Hematopoietic multipotent progenitor cell (in vitro differentiated cells): ENCODE results near the gene ZFP69B. TPM values are rescaled to one million over a fixed set of nuclear protein-coding genes. Genes with fewer than 3 reads are reported as not detected.

Experiments used
- DNase-seq, 3 donors: peaks; one replicate each; pipeline ENCODE4 v3.0.0-alpha.2; 2011 to 2015; ENCODE audit warnings: low read depth in 2 of 3, low spot score in 2 of 3
- total RNA-seq: library from RNA; depleted of rRNA; stranded (reverse); fragments of >200 nt; gene quantifications from one replicate; pipeline ENCODE4 v1.2.3, GENCODE V29; 2012

The ZFP69B gene
- 1.1 TPM for total RNA-seq

GRCh38 chr1:40449684-40450494, at the start of gene ZFP69B:
ZFP69B (plus strand) TSS chr1:40450476; CDS start chr1:40450962, 486 bp downstream.
- DNase-seq, result peak; percentile 68 to 92 (median 92)

GRCh38 chr1:40401473-40402201, 48.6 kb upstream of the ZFP69B start:
- peak in 1 of 3 donors; percentile 50 for DNase-seq

GRCh38 chr1:40404670-40405462, 45.4 kb upstream of the ZFP69B start:
- DNase-seq, result peak; percentile 55 to 79 (median 65)

- no peak for DNase-seq
These were observed 44.5 kb upstream of the ZFP69B start for GRCh38 chr1:40405812-40406211.

GRCh38 chr1:40407453-40407852, 42.8 kb upstream of the ZFP69B start:
- no peak for DNase-seq

GRCh38 chr1:40409467-40409866, 40.8 kb upstream of the ZFP69B start:
- DNase-seq, result no peak

- no peak for DNase-seq
These were observed 39.0 kb upstream of the ZFP69B start for GRCh38 chr1:40411294-40411693.

GRCh38 chr1:40411843-40412242, 38.4 kb upstream of the ZFP69B start:
- no peak for DNase-seq

- no peak for DNase-seq
These were observed 36.6 kb upstream of the ZFP69B start for GRCh38 chr1:40413527-40414252.

GRCh38 chr1:40414331-40414730, 35.9 kb upstream of the ZFP69B start:
- DNase-seq, result no peak

- no peak for DNase-seq
These were observed 33.6 kb upstream of the ZFP69B start for GRCh38 chr1:40416709-40417108.

- DNase-seq, result peak in 2 of 3 donors; percentile 31 to 70
These were observed 28.6 kb upstream of the ZFP69B start for GRCh38 chr1:40421431-40422384.

- no peak for DNase-seq
These were observed 27.5 kb upstream of the ZFP69B start for GRCh38 chr1:40422630-40423263.

- DNase-seq, result no peak
These were observed 27.0 kb upstream of the ZFP69B start for GRCh38 chr1:40423264-40423642.

- no peak for DNase-seq
These were observed 26.2 kb upstream of the ZFP69B start for GRCh38 chr1:40423951-40424618.

GRCh38 chr1:40425198-40425597, 25.1 kb upstream of the ZFP69B start:
- DNase-seq, result no peak

- no peak for DNase-seq
These were observed 18.9 kb upstream of the ZFP69B start for GRCh38 chr1:40431385-40431784.

- no peak for DNase-seq
These were observed 17.5 kb upstream of the ZFP69B start for GRCh38 chr1:40432644-40433390.
